SH-SY5Y (cell line): ENCODE measurements around the gene NFAM1.

Experiments
- GATA2 ChIP-seq: IDR thresholded peaks from 2 replicates; pipeline ENCODE4 v1.6.1; 2011; ENCODE audit warnings: mild to moderate bottlenecking, low read depth, low read length
- GATA3 ChIP-seq: IDR thresholded peaks from 2 replicates; pipeline ENCODE4 v1.6.1; 2011; ENCODE audit warnings: low read depth, mild to moderate bottlenecking, low read length, moderate library complexity

DNA sequence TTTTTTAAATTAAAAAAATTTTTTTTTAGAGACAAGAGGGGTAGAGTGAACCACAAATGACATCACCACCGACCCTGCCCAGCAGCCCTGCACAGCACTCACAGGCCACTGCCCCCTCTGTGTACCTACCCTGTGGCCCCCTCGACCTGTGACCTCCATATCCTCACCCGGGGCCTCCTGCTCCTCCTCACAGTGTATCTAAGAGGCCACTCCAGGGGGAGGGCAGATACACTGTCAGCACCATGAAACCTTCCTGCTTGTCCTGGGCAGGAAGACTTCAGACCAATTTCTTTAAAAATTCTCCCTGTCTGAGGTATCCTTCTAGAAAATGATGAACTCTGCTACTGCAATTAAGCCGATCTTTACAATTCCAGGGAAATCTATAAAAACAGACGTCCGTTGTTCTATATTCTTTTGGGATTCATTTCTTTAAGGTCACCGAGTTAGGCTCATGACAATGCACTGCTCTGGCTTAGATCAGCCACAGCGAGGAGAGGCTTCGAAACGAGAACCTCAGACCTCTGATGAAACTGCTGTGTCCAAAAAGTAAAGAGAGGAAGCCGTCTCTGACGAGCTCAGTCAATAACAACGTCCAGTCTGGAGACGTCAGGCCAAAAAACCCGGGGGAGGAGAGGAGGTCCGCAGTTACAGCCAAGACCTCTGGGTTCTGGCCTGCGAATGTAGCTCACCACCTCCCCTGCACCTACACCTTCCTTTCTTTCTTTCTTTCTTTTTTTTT, 17.5 kb downstream of the NFAM1 start:
- no peak for TF ChIP-seq GATA3
- no peak for TF ChIP-seq GATA2
